B cell (primary cell): ENCODE results near the gene PIWIL4. TPM values are rescaled to one million over a fixed set of nuclear protein-coding genes. Genes with fewer than 3 reads are reported as not detected.

Source experiments
- ATAC-seq: fragments of 200-7000 bp; cut with Tn5 transposase; one replicate; pipeline ENCODE4 v1.10.0; 2021; ENCODE audit warnings: low read depth, mild to moderate bottlenecking, moderate number of reproducible peaks, moderate library complexity
- CTCF ChIA-PET: fragments of 350-600 bp; sonication (Branson Sonifier 250); formaldehyde crosslinking; loops from one replicate; lab custom pipeline; 2021; ENCODE audit warnings: antibody characterized with exemption, inconsistent platforms; lab: Charles Lee
- POLR2A ChIA-PET: fragments of 350-600 bp; sonication (Branson Sonifier 250); formaldehyde crosslinking; loops from one replicate; lab custom pipeline; 2021; ENCODE audit warnings: antibody characterized with exemption; lab: Charles Lee
- DNase-seq: peaks from one replicate; pipeline ENCODE4 v3.0.0; 2013
- H2AFZ ChIP-seq: 2 replicates; pipeline ENCODE4 v1.6.1; 2012; ENCODE audit warnings: mild to moderate bottlenecking, low read depth, low read length; ENCODE audit not compliant: insufficient read depth, poor library complexity, severe bottlenecking
- H3K27ac ChIP-seq, 2 donors: 1 replicate in 1 of 2; 2 replicates in 1 of 2; pipeline ENCODE4 v1.5.1; 2012 to 2013; ENCODE audit warnings: low read length in 2 of 2, mild to moderate bottlenecking in 2 of 2, moderate library complexity in 1 of 2
- H3K27me3 ChIP-seq, 4 experiments: fragments of 200-600 bp in 1 of 4; sonication (generic) in 1 of 4; replicated peaks in 1 of 4; 1 replicate in 2 of 4; 2 replicates in 2 of 4; pipeline versions ENCODE4 v1.6.1 to v1.7.0; 2013 to 2016; ENCODE audit warnings: low read length in 3 of 4, mild to moderate bottlenecking in 2 of 4, mixed read lengths in 1 of 4, moderate library complexity in 1 of 4; ENCODE audit not compliant: insufficient read depth in 4 of 4, control insufficient read depth in 3 of 4; ENCODE audit errors: control extremely low read depth in 1 of 4
- H3K36me3 ChIP-seq, 2 experiments: replicated peaks in 1 of 2; 1 replicate in 1 of 2; 2 replicates in 1 of 2; pipeline versions ENCODE4 v1.6.1 to v1.7.1; 2013; ENCODE audit warnings: low read length in 1 of 2; ENCODE audit not compliant: insufficient read depth in 2 of 2, control insufficient read depth in 1 of 2; ENCODE audit errors: control extremely low read depth in 1 of 2, extremely low read depth in 1 of 2
- H3K4me1 ChIP-seq, 2 donors: fragments of 200-600 bp in 1 of 2; sonication (generic) in 1 of 2; 1 replicate in 1 of 2; 2 replicates in 1 of 2; pipeline versions ENCODE4 v1.5.1 to v1.6.1; 2013 to 2017; ENCODE audit warnings: low read length in 2 of 2; ENCODE audit not compliant: control insufficient read depth in 2 of 2, insufficient read depth in 2 of 2
- H3K4me2 ChIP-seq: replicated peaks from 2 replicates; pipeline ENCODE3; 2012; ENCODE audit warnings: mild to moderate bottlenecking, low read depth, low read length; ENCODE audit not compliant: poor library complexity, severe bottlenecking
- H3K4me3 ChIP-seq, 5 experiments: fragments of 200-600 bp in 1 of 5; sonication (generic) in 1 of 5; 1 replicate in 3 of 5; 2 replicates in 2 of 5; pipeline versions ENCODE4 v1.5.1 to v1.7.0; 2011 to 2016; ENCODE audit warnings: low read length in 4 of 5, mild to moderate bottlenecking in 4 of 5, low read depth in 2 of 5, control low read depth in 1 of 5, moderate library complexity in 1 of 5; ENCODE audit not compliant: insufficient read depth in 1 of 5; ENCODE audit errors: control extremely low read depth in 1 of 5, extremely low read depth in 1 of 5
- H3K79me2 ChIP-seq: fragments of 200-600 bp; sonication (generic); one replicate; pipeline ENCODE4 v1.6.0; 2016; ENCODE audit warnings: low read length; ENCODE audit not compliant: control insufficient read depth, insufficient read depth
- H3K9ac ChIP-seq: fragments of 200-600 bp; sonication (generic); 2 replicates; pipeline ENCODE4 v1.6.1; 2017; ENCODE audit warnings: mild to moderate bottlenecking, low read length, moderate library complexity
- H3K9me3 ChIP-seq, 3 donors: one replicate each; pipeline versions ENCODE4 v1.6.1 to v1.7.1; 2013; ENCODE audit warnings: low read length in 2 of 3; ENCODE audit not compliant: control insufficient read depth in 2 of 3, insufficient read depth in 1 of 3; ENCODE audit errors: control extremely low read depth in 1 of 3
- H4K20me1 ChIP-seq: 2 replicates; pipeline ENCODE4 v1.6.0; 2012; ENCODE audit warnings: mild to moderate bottlenecking, low read length; ENCODE audit not compliant: insufficient read depth, control insufficient read depth, poor library complexity, severe bottlenecking
- H3K27ac Mint-ChIP-seq: one replicate; pipeline ENCODE4 v1.8.0; 2021; ENCODE audit warnings: mixed read lengths
- H3K27me3 Mint-ChIP-seq: one replicate; pipeline ENCODE4 v1.8.0; 2021; ENCODE audit warnings: mixed read lengths
- H3K4me1 Mint-ChIP-seq: one replicate; pipeline ENCODE4 v1.8.0; 2021; ENCODE audit warnings: mixed read lengths
- H3K4me3 Mint-ChIP-seq: one replicate; pipeline ENCODE4 v1.8.0; 2021; ENCODE audit warnings: mixed read lengths
- H3K9me3 Mint-ChIP-seq: one replicate; pipeline ENCODE4 v1.8.0; 2022; ENCODE audit warnings: mixed read lengths; ENCODE audit not compliant: insufficient read depth
- EZH2 ChIP-seq: IDR thresholded peaks from 2 replicates; pipeline ENCODE4 v1.6.1; 2012; ENCODE audit warnings: borderline replicate concordance, low read depth, mild to moderate bottlenecking, moderate library complexity, low read length; ENCODE audit not compliant: insufficient read depth, poor library complexity, severe bottlenecking
- WGBS: methylation state at CpG from one replicate; pipeline ENCODE4 v1.1.5; 2013; ENCODE audit warnings: missing lambda C conversion rate; ENCODE audit not compliant: insufficient coverage; 5-methylcytosine and 5-hydroxymethylcytosine counted together
- intact Hi-C: fragments of 100-400 bp; cut with micrococcal nuclease; formaldehyde crosslinking; loops from one replicate; pipeline ENCODE4 v1.10.0; 2022
- polyA plus RNA-seq: library from polyadenylated mRNA; depleted of rRNA; stranded (reverse); fragments of >200 nt; gene quantifications from 2 replicates; pipeline ENCODE4 v1.2.3, GENCODE V29; 2012
- total RNA-seq, 2 donors: library from RNA; stranded (reverse); fragments of 120-200 nt in 1 of 2; gene quantifications; 1 replicate in 1 of 2; 2 replicates in 1 of 2; pipeline versions ENCODE4 v1.2.3 to v1.2.4, GENCODE V29; 2013 to 2022
- TF ChIP-seq, protein P1 (sequence below): fragments of 200-600 bp; IDR thresholded peaks from one replicate; pipeline ENCODE4 v1.8.0; 2022; ENCODE audit warnings: antibody characterized with exemption, mild to moderate bottlenecking

PIWIL4 gene
- total and polyA plus RNA-seq, 2 donors (not counting 1 experiment from before 2014, with no cell fraction given): 0.67 to 1.4 TPM

- no peaks in the 10 kb centered on the region for H3K9me3 Mint-ChIP-seq
- H3K9me3 ChIP-seq: no peaks in the 10 kb centered on the region
- no peaks in the 10 kb centered on the region for H4K20me1 ChIP-seq
- H2AFZ ChIP-seq: no peak overlapping the region
- no peak overlapping the region for H3K9ac ChIP-seq
- H3K4me2 ChIP-seq: no peak overlapping the region
- no peak overlapping the region for H3K4me3 Mint-ChIP-seq
- no peaks in the 10 kb centered on the region for H3K79me2 ChIP-seq
- no peak for ATAC-seq
- intact Hi-C loops: no loop called here
- TF ChIP-seq EZH2: no peak
- TF ChIP-seq, protein P1, sequence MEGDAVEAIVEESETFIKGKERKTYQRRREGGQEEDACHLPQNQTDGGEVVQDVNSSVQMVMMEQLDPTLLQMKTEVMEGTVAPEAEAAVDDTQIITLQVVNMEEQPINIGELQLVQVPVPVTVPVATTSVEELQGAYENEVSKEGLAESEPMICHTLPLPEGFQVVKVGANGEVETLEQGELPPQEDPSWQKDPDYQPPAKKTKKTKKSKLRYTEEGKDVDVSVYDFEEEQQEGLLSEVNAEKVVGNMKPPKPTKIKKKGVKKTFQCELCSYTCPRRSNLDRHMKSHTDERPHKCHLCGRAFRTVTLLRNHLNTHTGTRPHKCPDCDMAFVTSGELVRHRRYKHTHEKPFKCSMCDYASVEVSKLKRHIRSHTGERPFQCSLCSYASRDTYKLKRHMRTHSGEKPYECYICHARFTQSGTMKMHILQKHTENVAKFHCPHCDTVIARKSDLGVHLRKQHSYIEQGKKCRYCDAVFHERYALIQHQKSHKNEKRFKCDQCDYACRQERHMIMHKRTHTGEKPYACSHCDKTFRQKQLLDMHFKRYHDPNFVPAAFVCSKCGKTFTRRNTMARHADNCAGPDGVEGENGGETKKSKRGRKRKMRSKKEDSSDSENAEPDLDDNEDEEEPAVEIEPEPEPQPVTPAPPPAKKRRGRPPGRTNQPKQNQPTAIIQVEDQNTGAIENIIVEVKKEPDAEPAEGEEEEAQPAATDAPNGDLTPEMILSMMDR: no peak
- peaks cover 0 to 5% of the 10 kb centered on the region in 2 donors for H3K4me1 ChIP-seq
- no peak overlapping the region for H3K27ac Mint-ChIP-seq
- no peaks in the 10 kb centered on the region for H3K36me3 ChIP-seq
- DNase-seq: no peak
- no peak overlapping the region for H3K4me3 ChIP-seq
- POLR2A ChIA-PET: no interaction called here
- H3K4me1 Mint-ChIP-seq: peaks cover 3% of the 10 kb centered on the region
- CTCF ChIA-PET: no interaction called here
- H3K27me3 ChIP-seq: no peaks in the 10 kb centered on the region
- H3K27ac ChIP-seq: no peak overlapping the region
- peaks cover 3% of the 10 kb centered on the region for H3K27me3 Mint-ChIP-seq
These were observed 9.7 kb upstream of the PIWIL4 start for GRCh38 chr11:94557421-94557820.

DNA sequence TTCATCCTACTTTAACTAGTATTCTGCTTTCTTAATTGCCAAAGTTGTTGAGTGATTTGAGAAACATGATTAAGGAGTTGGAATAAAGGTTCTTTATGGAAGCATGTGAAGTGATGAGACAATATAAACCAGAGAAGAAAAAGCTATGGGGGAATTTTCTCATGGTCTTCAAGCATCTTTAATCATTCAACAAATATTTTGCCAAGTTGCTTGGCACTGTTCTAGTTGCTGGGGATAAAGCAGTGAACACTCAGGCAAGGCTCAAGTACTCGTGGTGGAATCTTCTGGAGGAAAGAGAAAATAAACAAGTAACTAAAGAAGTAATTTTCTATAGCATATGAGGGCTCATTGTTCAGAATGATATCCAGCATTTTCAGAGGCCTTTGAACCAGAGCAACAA lies 9.2 kb upstream of the PIWIL4 start:
- Histone ChIP-seq H3K4me3 (no peak overlapping the region), H3K27ac (no peak overlapping the region), H3K4me1 (peaks cover 0 to 5% of the 10 kb centered on the region in 2 donors), H3K4me2 (no peak overlapping the region), H3K27me3 (no peaks in the 10 kb centered on the region), H2AFZ (no peak overlapping the region), H3K9me3 (no peaks in the 10 kb centered on the region), H3K36me3 (no peaks in the 10 kb centered on the region), H4K20me1 (no peaks in the 10 kb centered on the region), H3K9ac (no peak overlapping the region), H3K79me2 (no peaks in the 10 kb centered on the region)
- Mint-ChIP-seq H3K9me3 (no peaks in the 10 kb centered on the region), H3K27me3 (peaks cover 3% of the 10 kb centered on the region), H3K27ac (no peak overlapping the region), H3K4me1 (peaks cover 3% of the 10 kb centered on the region), H3K4me3 (no peak overlapping the region)
- DNase-seq (no peak), ATAC-seq (no peak)
- POLR2A ChIA-PET: no interaction called here
- CTCF ChIA-PET: no interaction called here
- TF ChIP-seq, protein P1: no peak
- no peak for TF ChIP-seq EZH2
- intact Hi-C loops: no loop called here
- WGBS: no CpG with 5 or more reads among the region's 1 CpG
